Measurements from ENCODE around the gene STON2.

STON2 gene

DNA sequence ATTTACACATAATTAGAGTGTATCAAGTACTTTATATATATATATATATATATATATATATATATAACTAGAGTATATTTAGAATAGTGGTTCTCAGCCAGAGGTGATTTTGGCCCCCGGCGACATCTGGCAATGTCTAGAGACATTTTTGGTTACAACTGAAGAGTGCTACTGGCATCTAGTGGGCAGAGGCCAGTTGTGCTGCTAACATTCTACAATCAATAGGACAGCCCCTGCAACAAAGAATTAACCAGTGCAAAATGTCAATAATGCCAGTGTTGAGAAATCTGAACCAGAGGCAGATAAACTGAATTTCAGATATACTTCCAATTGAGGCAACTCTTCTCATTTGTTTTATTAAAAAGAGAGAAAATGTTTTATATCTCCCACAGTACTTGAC, 188.3 kb downstream of the STON2 start:
- in situ Hi-C loops (cut with MboI; ENCODE audit: low sequenced_read_pairs, unreplicated experiment): no loop called here
- DNase-seq (ENCODE audit: low spot score): no peak
- TF ChIP-seq, protein P1, sequence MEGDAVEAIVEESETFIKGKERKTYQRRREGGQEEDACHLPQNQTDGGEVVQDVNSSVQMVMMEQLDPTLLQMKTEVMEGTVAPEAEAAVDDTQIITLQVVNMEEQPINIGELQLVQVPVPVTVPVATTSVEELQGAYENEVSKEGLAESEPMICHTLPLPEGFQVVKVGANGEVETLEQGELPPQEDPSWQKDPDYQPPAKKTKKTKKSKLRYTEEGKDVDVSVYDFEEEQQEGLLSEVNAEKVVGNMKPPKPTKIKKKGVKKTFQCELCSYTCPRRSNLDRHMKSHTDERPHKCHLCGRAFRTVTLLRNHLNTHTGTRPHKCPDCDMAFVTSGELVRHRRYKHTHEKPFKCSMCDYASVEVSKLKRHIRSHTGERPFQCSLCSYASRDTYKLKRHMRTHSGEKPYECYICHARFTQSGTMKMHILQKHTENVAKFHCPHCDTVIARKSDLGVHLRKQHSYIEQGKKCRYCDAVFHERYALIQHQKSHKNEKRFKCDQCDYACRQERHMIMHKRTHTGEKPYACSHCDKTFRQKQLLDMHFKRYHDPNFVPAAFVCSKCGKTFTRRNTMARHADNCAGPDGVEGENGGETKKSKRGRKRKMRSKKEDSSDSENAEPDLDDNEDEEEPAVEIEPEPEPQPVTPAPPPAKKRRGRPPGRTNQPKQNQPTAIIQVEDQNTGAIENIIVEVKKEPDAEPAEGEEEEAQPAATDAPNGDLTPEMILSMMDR (IDR thresholded peaks at IDR 0.05; ENCODE audit: borderline replicate concordance, control extremely low read depth, extremely low read depth, insufficient read depth, missing control alignments): peak; percentile 15

All from GM13976 (cell line).